Measurements from ENCODE around the gene TMEM225.

- TF ChIP-seq, protein P1, sequence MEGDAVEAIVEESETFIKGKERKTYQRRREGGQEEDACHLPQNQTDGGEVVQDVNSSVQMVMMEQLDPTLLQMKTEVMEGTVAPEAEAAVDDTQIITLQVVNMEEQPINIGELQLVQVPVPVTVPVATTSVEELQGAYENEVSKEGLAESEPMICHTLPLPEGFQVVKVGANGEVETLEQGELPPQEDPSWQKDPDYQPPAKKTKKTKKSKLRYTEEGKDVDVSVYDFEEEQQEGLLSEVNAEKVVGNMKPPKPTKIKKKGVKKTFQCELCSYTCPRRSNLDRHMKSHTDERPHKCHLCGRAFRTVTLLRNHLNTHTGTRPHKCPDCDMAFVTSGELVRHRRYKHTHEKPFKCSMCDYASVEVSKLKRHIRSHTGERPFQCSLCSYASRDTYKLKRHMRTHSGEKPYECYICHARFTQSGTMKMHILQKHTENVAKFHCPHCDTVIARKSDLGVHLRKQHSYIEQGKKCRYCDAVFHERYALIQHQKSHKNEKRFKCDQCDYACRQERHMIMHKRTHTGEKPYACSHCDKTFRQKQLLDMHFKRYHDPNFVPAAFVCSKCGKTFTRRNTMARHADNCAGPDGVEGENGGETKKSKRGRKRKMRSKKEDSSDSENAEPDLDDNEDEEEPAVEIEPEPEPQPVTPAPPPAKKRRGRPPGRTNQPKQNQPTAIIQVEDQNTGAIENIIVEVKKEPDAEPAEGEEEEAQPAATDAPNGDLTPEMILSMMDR (IDR thresholded peaks at IDR 0.05; ENCODE audit: insufficient read depth, low read depth, low read length), result no peak
- no peak for TF ChIP-seq EZH2 (IDR thresholded peaks at IDR 0.05; ENCODE audit: insufficient read depth, low read length)
Measured at GRCh38 chr11:123856444-123856843, 29.0 kb downstream of the TMEM225 start.

All from astrocyte (in vitro differentiated cells and primary cell).